ENCODE results near the gene RINL.
"Not testable (repeated sequence)": the region's sequence is repeated elsewhere in the genome, so short reads cannot be mapped to it uniquely, and the experiment has no call there.

Gene RINL

GRCh38 chr19:38873400-38873799, 4.7 kb downstream of the RINL start:
- DNase-seq: not testable (repeated sequence)

- no peak for DNase-seq
These were observed 7.5 kb downstream of the RINL start for GRCh38 chr19:38870612-38871011.

- DNase-seq: no peak
These were observed 8.1 kb downstream of the RINL start for GRCh38 chr19:38869836-38870607.

GRCh38 chr19:38869160-38869835, 8.8 kb downstream of the RINL start:
- no peak for DNase-seq

- DNase-seq: no peak
These were observed 9.5 kb downstream of the RINL start for GRCh38 chr19:38868551-38868950.

- no peak for DNase-seq
These were observed 10.8 kb downstream of the RINL start for GRCh38 chr19:38867171-38867780.

- DNase-seq: peak; percentile 98
These were observed 15.6 kb downstream of the RINL start for GRCh38 chr19:38862321-38863059.

- DNase-seq: no peak
These were observed 16.7 kb downstream of the RINL start for GRCh38 chr19:38861368-38861767.

- not testable (repeated sequence) for DNase-seq
These were observed 18.4 kb downstream of the RINL start for GRCh38 chr19:38859631-38860204.

GRCh38 chr19:38856813-38857212, 21.3 kb downstream of the RINL start:
- no peak for DNase-seq

- not testable (repeated sequence) for DNase-seq
These were observed 22.3 kb downstream of the RINL start for GRCh38 chr19:38855751-38856150.

GRCh38 chr19:38854961-38855360, 23.1 kb downstream of the RINL start:
- DNase-seq: not testable (repeated sequence)

- DNase-seq: no peak
These were observed 24.9 kb downstream of the RINL start for GRCh38 chr19:38853214-38853613.

- DNase-seq: no peak
These were observed 25.6 kb downstream of the RINL start for GRCh38 chr19:38852231-38853044.

GRCh38 chr19:38851622-38852230, 26.3 kb downstream of the RINL start:
- DNase-seq: peak; percentile 75

GRCh38 chr19:38850976-38851621, 27.0 kb downstream of the RINL start:
- no peak for DNase-seq

GRCh38 chr19:38850436-38850975, 27.6 kb downstream of the RINL start:
- DNase-seq: no peak

GRCh38 chr19:38849860-38850435, 28.1 kb downstream of the RINL start, which contains the start of gene HNRNPL:
TSS of gene HNRNPL (minus strand) at chr19:38849986. CDS start at chr19:38849966, 20 bp downstream.
- peak; percentile 100 for DNase-seq

GRCh38 chr19:38849147-38849859, 28.8 kb downstream of the RINL start:
- DNase-seq: peak; percentile 92

Measured in DMS79 treated with DMSO at 0.1 percent for 48 hours (cell line).